OCI-LY1 (cell line): Measurements from ENCODE around the gene SELENOW.

Source experiments
- H2AFZ ChIP-seq: fragments of 200-600 bp; sonication (generic), shearing (Covaris generic); 2 replicates; pipeline ENCODE4 v1.6.0; 2014; ENCODE audit warnings: antibody characterized with exemption, mild to moderate bottlenecking, low read length
- H3F3A ChIP-seq: fragments of 200-600 bp; sonication (generic), shearing (Covaris generic); 2 replicates; pipeline ENCODE4 v1.6.0; 2014; ENCODE audit warnings: mild to moderate bottlenecking, antibody characterized with exemption, low read length, moderate library complexity; ENCODE audit not compliant: insufficient read depth
- H3K27ac ChIP-seq: fragments of 200-600 bp; sonication (generic); 2 replicates; pipeline ENCODE4 v1.5.1; 2014; ENCODE audit warnings: low read length, mixed run types, mild to moderate bottlenecking, low read depth; ENCODE audit not compliant: poor library complexity, severe bottlenecking
- H3K27me3 ChIP-seq: fragments of 200-600 bp; sonication (generic); 2 replicates; pipeline ENCODE4 v1.6.0; 2014; ENCODE audit warnings: antibody characterized with exemption, mild to moderate bottlenecking, low read length, moderate library complexity; ENCODE audit not compliant: insufficient read depth
- H3K36me3 ChIP-seq: fragments of 200-600 bp; sonication (generic); 2 replicates; pipeline ENCODE4 v1.6.1; 2014; ENCODE audit warnings: mild to moderate bottlenecking, antibody characterized with exemption, low read length, moderate library complexity, mixed read lengths; ENCODE audit not compliant: insufficient read depth
- H3K4me1 ChIP-seq: fragments of 200-600 bp; sonication (generic); 2 replicates; pipeline ENCODE4 v1.5.1; 2014; ENCODE audit warnings: mild to moderate bottlenecking, low read length, moderate library complexity; ENCODE audit not compliant: insufficient read depth, severe bottlenecking
- H3K4me2 ChIP-seq: fragments of 200-600 bp; sonication (generic), shearing (Covaris generic); 2 replicates; pipeline ENCODE4 v1.6.1; 2014; ENCODE audit warnings: low read length
- H3K4me3 ChIP-seq: fragments of 200-600 bp; sonication (generic); 2 replicates; pipeline ENCODE4 v1.5.1; 2014; ENCODE audit warnings: low read length, low read depth, mild to moderate bottlenecking, mixed read lengths; ENCODE audit not compliant: poor library complexity, severe bottlenecking
- H3K79me2 ChIP-seq: fragments of 200-600 bp; shearing (Covaris generic); 2 replicates; pipeline ENCODE4 v1.6.1; 2016; ENCODE audit warnings: mixed run types, low read length, mixed read lengths; ENCODE audit not compliant: insufficient read depth
- H3K9ac ChIP-seq: fragments of 200-600 bp; sonication (generic), shearing (Covaris generic); 2 replicates; pipeline ENCODE4 v1.6.1; 2014; ENCODE audit warnings: mild to moderate bottlenecking, low read length, mixed read lengths
- H3K9me2 ChIP-seq: fragments of 200-600 bp; sonication (generic), shearing (Covaris generic); 2 replicates; pipeline ENCODE4 v1.6.1; 2014; ENCODE audit warnings: low read depth, mild to moderate bottlenecking, low read length, mixed read lengths
- H3K9me3 ChIP-seq: fragments of 200-600 bp; shearing (Covaris generic); 2 replicates; pipeline ENCODE4 v1.6.1; 2014; ENCODE audit warnings: low read length, mixed read lengths
- H4K20me1 ChIP-seq: fragments of 200-600 bp; sonication (generic), shearing (Covaris generic); 2 replicates; pipeline ENCODE4 v1.6.0; 2016; ENCODE audit warnings: mild to moderate bottlenecking, low read length; ENCODE audit not compliant: insufficient read depth
- CTCF ChIP-seq: fragments of 200-600 bp; sonication (generic), shearing (Covaris generic); IDR thresholded peaks from 2 replicates; pipeline ENCODE4 v1.5.1; 2017; ENCODE audit warnings: mild to moderate bottlenecking, antibody characterized with exemption, low read length, moderate library complexity, mixed read lengths
- EZH2 ChIP-seq: fragments of 200-600 bp; sonication (generic), shearing (Covaris generic); IDR thresholded peaks from 2 replicates; pipeline ENCODE4 v1.8.0; 2017; ENCODE audit warnings: borderline replicate concordance, mixed run types, mild to moderate bottlenecking, antibody characterized with exemption, low read length, moderate library complexity, mixed read lengths

Gene SELENOW

GRCh38 chr19:47796785-47797184 is 18.3 kb downstream of the SELENOW start:
- Histone ChIP-seq H3K4me2 (no peak overlapping the region), H3K36me3 (no peaks in the 10 kb centered on the region; the same call in 1 of the 2 replicates), H3K27ac (no peak overlapping the region)

GRCh38 chr19:47797996-47798903 is 19.7 kb downstream of the SELENOW start:
- Histone ChIP-seq H3K9me3 (no peaks in the 10 kb centered on the region; the same call in 1 of the 2 replicates), H3K9me2 (no peaks in the 10 kb centered on the region), H3K27me3 (no peaks in the 10 kb centered on the region), H3K36me3 (no peaks in the 10 kb centered on the region), H3K4me1 (no peaks in the 10 kb centered on the region), H3K4me3 (no peak overlapping the region), H3K4me2 (no peak overlapping the region), H4K20me1 (no peaks in the 10 kb centered on the region), H3K9ac (no peak overlapping the region), H2AFZ (no peak overlapping the region), H3K79me2 (no peaks in the 10 kb centered on the region), H3K27ac (no peak overlapping the region), H3F3A (no peaks in the 10 kb centered on the region)
- TF ChIP-seq CTCF (no peak), EZH2 (no peak)

More at GRCh38 chr19:47796785-47797184, 18.3 kb downstream of the SELENOW start:
- H3F3A ChIP-seq = no peaks in the 10 kb centered on the region
- no peak overlapping the region for H3K9ac ChIP-seq
- H4K20me1 ChIP-seq = no peaks in the 10 kb centered on the region
- no peak for TF ChIP-seq EZH2
- no peak for TF ChIP-seq CTCF
- no peaks in the 10 kb centered on the region for H3K27me3 ChIP-seq
- peaks cover 5% of the 10 kb centered on the region for H3K9me3 ChIP-seq
- H3K4me3 ChIP-seq = no peak overlapping the region
- no peak overlapping the region for H2AFZ ChIP-seq
- H3K79me2 ChIP-seq = no peaks in the 10 kb centered on the region
- no peaks in the 10 kb centered on the region for H3K9me2 ChIP-seq
- H3K4me1 ChIP-seq = no peaks in the 10 kb centered on the region

GRCh38 chr19:47798904-47799266 is 20.4 kb downstream of the SELENOW start:
- H2AFZ ChIP-seq = no peak overlapping the region
- H3K9me2 ChIP-seq = no peaks in the 10 kb centered on the region
- no peak overlapping the region for H3K4me3 ChIP-seq
- no peaks in the 10 kb centered on the region; the same call in 1 of the 2 replicates for H3K9me3 ChIP-seq
- no peak overlapping the region for H3K4me2 ChIP-seq
- H3K27me3 ChIP-seq = no peaks in the 10 kb centered on the region
- no peaks in the 10 kb centered on the region for H3K79me2 ChIP-seq
- TF ChIP-seq CTCF (no peak), EZH2 (no peak)
- no peaks in the 10 kb centered on the region for H3F3A ChIP-seq
- H4K20me1 ChIP-seq = no peaks in the 10 kb centered on the region
- no peaks in the 10 kb centered on the region for H3K4me1 ChIP-seq
- H3K9ac ChIP-seq = no peak overlapping the region
- H3K27ac ChIP-seq = no peak overlapping the region
- H3K36me3 ChIP-seq = no peaks in the 10 kb centered on the region
